Ecto neural progenitor cell (in vitro differentiated cells): ENCODE data around the gene RPL13A.

ENCODE experiments used
- DNase-seq: peaks from one replicate; pipeline ENCODE4 v3.0.0-alpha.2; 2018; ENCODE audit warnings: low spot score

The RPL13A gene

DNA sequence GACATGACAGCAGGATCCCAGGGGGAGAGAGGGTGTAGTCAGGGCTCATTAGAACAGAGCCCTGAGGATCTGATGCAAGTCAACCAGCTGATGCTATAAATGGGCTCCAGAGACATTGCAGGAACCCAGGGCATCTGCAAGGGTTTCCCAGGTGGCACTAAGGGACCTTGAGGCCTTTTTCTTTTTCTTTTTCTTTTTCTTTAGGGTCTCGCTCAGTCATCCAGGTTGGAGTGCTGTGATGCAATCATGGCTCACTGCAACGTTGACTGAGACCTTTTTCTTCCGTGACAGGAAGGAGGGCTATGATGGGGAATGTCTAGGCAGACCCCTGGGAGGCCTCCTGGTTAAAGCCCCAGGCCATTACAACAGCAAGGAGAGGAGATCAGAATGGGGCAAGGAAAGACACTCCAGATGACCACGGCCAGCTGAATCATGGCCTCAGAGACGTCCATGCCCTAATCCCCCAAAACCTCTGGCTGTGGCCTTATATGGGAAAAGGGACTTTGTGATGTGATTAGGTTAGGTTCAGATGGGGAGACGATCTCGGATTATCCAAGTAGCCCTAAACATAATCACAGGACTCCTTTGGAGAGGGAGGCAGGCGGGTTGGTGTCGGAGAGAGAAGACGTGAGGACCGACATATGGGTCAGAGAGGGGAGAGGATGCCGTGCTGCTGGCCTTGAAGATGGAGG lies 20.5 kb downstream of the RPL13A start:
- DNase-seq, result no peak

DNA sequence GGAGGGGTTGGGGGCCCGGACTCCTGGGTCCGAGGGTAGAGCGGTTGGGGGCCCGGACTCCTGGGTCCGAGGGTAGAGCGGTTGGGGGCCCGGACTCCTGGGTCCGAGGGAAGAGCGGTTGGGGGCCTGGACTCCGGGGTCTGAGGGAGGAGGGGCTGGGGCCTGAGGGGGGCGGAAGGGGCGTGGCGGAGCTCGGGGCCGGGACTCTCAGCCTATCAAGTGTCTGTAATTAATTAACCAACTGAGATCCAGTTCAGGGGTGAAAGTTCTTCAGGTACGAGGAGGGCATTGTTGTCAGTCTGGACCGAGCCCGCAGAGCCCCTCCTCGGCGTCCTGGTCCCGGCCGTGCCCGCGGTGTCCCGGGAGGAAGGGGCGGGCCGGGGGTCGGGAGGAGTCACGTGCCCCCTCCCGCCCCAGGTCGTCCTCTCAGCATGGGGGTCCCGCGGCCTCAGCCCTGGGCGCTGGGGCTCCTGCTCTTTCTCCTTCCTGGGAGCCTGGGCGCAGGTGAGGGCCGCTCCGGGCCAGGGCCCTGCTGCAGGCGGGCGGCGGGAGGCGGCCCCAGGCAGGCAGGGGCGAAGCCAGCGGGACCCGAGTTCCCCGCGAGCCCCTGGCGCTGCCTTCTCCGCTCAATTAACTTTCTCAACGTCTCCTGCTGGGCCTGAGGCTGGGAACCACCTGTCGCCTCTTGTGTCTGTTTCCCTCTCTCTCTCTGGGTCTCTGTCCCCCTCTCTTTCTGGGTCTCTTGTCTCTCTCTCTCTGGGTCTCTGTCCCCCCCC lies 25.8 kb downstream of the RPL13A start:
- peak; percentile 76 for DNase-seq

DNA sequence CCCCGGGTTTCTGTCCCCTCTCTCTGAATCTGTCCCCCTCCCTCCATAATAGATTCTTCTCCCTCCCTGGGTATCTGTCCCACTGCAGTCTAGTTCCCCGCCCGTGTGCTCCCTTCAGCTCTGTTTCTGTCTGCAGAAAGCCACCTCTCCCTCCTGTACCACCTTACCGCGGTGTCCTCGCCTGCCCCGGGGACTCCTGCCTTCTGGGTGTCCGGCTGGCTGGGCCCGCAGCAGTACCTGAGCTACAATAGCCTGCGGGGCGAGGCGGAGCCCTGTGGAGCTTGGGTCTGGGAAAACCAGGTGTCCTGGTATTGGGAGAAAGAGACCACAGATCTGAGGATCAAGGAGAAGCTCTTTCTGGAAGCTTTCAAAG lies 26.3 kb downstream of the RPL13A start:
- no peak for DNase-seq

DNA sequence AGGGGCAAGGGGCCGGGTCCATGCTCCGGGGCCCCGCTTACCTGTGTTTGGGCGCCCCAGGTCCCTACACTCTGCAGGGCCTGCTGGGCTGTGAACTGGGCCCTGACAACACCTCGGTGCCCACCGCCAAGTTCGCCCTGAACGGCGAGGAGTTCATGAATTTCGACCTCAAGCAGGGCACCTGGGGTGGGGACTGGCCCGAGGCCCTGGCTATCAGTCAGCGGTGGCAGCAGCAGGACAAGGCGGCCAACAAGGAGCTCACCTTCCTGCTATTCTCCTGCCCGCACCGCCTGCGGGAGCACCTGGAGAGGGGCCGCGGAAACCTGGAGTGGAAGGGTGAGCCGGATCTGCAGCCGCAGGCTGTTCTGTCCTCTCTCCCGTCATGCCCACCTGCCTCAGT lies 26.7 kb downstream of the RPL13A start:
- no peak for DNase-seq

- DNase-seq, result no peak
Measured at GRCh38 chr19:49515767-49516166, 28.4 kb downstream of the RPL13A start.

GRCh38 chr19:49518033-49518432 lies 30.6 kb downstream of the RPL13A start:
- no peak for DNase-seq

GRCh38 chr19:49520705-49521319 lies 33.4 kb downstream of the RPL13A start:
- no peak for DNase-seq

GRCh38 chr19:49524812-49525455 lies 37.5 kb downstream of the RPL13A start:
- no peak for DNase-seq

DNA sequence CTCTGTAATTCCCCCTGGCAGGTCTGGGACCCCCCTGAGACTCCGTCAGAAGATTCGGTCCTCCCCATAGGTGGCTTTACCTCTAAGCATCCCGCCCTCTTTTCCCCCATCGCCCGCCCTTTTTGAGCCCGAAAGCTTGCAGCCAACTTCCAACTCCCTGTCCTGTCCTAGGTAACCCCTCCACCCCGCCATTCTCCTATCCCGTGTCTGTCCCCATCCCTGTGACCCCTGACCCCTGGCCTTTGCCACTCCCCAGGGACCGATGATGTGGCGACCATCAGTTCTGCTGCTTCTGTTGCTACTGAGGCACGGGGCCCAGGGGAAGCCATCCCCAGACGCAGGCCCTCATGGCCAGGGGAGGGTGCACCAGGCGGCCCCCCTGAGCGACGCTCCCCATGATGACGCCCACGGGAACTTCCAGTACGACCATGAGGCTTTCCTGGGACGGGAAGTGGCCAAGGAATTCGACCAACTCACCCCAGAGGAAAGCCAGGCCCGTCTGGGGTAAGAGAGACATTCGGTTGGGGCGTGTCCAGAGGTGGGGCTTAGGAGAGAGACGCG lies 40.9 kb downstream of the RPL13A start:
- DNase-seq, result no peak

GRCh38 chr19:49530708-49531107 lies 43.3 kb downstream of the RPL13A start:
- no peak for DNase-seq

DNA sequence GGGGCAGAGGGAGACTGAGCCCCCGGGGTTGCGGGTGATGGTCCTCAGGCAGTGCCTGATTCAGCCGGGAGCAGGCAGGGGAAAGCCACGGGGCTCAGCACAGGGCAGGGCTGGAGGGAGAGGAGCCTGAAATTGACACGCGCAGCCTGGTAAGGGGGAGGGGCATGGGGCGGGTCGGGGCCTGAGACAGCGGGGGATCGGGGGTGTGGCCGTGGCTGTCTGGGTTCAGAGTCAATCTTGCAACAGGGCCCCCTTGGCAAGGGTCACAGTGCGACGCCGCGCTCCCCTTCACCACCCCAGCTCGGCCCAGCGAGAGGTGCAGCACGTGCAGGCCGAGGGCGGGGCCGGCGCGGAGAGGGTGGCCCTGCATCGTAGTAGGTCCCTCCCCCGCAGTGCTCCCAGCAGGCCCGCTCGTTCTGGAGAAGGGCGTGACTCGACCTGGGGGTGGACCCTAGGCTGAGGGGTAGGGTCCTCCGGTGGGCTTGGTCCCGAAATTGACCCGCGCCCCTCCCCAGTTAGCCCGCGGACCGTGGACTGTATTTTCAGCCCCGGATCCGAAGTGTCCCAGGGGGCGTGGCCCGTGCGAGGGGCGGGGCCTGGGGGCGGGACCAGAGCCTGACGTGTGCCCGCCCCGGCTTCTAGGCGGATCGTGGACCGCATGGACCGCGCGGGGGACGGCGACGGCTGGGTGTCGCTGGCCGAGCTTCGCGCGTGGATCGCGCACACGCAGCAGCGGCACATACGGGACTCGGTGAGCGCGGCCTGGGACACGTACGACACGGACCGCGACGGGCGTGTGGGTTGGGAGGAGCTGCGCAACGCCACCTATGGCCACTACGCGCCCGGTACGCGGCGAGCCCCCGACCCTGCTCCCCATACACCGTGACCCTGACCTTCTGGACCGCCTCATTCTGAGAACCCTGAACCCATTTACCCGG lies 46.4 kb downstream of the RPL13A start:
- DNase-seq, result peak; percentile 90

DNA sequence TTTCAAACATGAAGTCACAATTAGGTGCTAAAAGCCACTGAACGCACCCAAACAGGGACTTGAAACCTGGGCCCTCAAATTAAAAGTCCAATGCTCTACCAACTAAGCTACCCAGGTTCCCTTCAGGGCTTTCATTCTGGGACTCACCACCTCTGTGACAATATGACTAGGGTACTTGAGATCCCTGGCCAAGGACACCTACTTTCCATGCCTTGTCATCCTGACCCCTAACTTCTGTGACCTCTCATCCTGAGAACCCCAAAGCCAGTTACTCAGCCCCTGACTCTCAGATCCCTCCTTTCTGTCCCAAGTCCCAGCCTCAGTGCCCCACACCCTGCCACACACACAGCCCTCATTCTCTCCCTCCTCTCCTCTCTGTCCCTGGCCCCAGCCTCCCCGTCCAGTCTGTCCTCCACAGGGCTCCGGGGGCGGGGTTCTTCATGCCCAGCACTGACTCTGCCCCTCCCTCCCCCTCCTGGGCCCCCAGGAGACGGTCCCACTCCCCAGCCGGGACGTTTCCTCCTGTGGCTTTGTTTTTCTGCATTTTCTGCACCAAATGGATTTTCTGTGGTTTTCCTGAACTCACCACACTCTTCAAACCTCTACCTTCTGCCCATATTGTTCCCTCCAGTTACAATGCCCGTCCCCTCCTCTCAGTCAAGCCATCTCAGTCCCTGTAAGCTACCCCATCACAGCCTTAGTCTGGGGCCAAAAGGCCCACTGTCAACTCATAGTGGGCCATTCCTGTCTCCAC lies 47.4 kb downstream of the RPL13A start:
- DNase-seq, result no peak

GRCh38 chr19:49536921-49537462 lies 49.6 kb downstream of the RPL13A start:
- no peak for DNase-seq

DNA sequence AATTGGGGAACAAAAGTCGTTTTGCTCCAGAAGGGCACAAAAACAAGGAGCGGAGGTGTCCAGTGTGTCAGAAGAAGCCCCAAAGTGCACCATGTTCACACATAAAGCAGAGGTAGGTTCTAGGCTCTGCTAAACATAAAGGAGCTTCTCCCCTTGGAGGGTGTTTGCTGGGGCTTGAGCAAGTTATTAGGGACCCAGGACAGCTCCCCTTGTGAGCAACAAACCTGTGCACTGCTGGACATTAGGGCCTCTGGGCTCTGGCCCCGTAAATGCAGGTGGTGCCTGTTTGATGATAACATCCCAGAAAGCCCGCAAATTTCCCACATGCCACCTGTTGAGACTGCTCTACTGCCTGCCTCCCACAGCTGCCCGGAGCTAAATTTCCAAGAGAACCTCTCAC lies 51.2 kb downstream of the RPL13A start:
- DNase-seq, result no peak

DNA sequence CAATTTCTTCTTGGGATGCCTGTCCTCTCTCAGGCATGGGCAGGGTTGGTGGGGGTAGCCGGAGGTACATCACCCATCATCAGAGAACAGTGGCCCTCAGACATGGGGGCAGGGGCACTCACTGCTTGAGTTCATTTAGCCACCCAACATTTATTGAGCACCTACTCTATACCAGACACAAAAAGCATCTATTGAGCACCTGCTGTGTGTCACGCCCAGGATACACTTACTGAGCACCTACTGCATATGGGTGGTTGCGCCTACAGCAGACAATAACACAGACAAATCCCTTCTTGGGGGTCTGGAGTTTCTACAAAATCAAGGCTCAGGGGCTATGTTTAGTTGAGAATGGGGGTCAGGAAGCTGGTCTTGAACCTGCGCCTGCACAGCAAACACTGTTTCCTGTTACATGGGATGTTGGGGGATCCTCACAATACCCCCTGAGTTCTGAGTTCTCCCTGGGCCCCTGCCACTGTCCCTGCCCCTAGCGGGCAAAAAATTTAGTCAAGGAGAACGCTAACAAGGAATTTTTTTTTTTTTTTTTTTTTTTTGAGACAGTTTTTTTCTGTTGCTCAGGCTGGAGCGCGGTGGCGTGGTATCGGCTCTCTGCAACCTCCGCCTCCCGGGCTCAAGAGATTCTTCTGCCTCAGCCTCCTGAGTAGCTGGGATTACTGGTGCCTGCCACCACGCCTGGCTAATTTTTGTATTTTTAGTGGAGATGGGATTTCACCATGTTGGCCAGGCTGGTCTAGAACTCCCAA lies 52.0 kb downstream of the RPL13A start:
- no peak for DNase-seq
